GM12891 (cell line): Measurements from ENCODE around the gene LRP1B.
"Not testable (repeated sequence)": the region's sequence is repeated elsewhere in the genome, so short reads cannot be mapped to it uniquely, and the experiment has no call there.

Experiments used
- DNase-seq: peaks from one replicate; pipeline ENCODE4 v3.0.0; 2011; ENCODE audit warnings: low spot score; ENCODE audit not compliant: insufficient read length
- FAIRE-seq: peaks from 2 replicates; lab custom pipeline; 2011; peaks lifted over from hg19 to GRCh38; lab: Jason Lieb, UNC
- PAX5 ChIP-seq: IDR thresholded peaks from 2 replicates; pipeline ENCODE4 v1.6.1; 2011; ENCODE audit warnings: low read length, moderate library complexity, mild to moderate bottlenecking; ENCODE audit not compliant: insufficient read depth, severe bottlenecking
- POLR2A ChIP-seq: IDR thresholded peaks from 2 replicates; pipeline ENCODE4 v1.6.1; 2011; ENCODE audit warnings: low read depth, low read length, control low read depth
- POLR2AphosphoS5 ChIP-seq: IDR thresholded peaks from 2 replicates; pipeline ENCODE4 v1.6.1; 2011; ENCODE audit warnings: low read depth, low read length, control low read depth
- POU2F2 ChIP-seq: IDR thresholded peaks from 2 replicates; pipeline ENCODE4 v1.6.1; 2011; ENCODE audit warnings: low read depth, mild to moderate bottlenecking, control low read depth, low read length, moderate library complexity
- SPI1 ChIP-seq: IDR thresholded peaks from 2 replicates; pipeline ENCODE4 v1.6.1; 2011; ENCODE audit warnings: low read depth, low read length, control low read depth
- TAF1 ChIP-seq: IDR thresholded peaks from 2 replicates; pipeline ENCODE4 v1.6.1; 2011; ENCODE audit warnings: low read depth, low read length, control low read depth

Gene LRP1B

DNA sequence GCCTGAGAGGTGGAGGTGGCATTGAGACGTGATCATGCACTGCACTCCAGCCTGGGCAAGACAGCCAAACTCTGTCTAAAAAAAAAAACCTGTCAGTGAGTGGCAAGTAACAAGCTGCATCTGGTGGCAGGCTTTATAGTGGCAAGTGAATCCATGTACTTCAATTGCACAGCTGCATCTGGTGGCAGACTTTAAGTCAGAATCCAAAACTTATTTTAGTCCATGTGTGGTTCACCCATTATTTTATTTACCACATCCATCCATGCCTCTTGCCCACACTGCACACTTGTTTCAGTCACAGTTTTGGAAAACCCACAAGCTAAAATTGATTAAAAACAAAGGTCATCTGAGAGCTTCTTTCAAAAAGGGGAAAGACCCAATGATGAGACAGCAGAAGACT, 1714.2 kb downstream of the LRP1B start:
- DNase-seq (no peak), FAIRE-seq (no peak)
- no peak for TF ChIP-seq TAF1
- no peak for TF ChIP-seq SPI1
- no peak for TF ChIP-seq POU2F2
- no peak for TF ChIP-seq POLR2AphosphoS5
- no peak for TF ChIP-seq POLR2A
- TF ChIP-seq PAX5, result no peak

DNA sequence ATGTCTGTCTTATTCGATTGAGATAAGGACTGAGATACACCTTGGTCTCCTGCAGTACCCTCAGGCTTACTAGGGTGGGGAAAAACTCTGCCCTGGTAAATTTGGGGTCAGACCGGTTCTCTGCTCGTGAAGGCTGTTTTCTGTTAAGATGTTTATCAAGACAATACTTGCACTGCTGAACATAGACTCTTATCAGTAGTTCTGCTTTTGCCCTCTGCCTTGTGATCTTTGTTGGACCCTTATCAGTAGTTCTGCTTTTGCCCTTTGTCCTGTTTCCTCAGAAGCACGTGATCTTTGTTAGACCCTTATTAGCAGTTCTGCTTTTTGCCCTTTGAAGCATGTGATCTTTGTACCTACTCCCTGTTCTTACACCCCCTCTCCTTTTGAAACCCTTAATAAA, 1715.8 kb downstream of the LRP1B start:
- not testable (repeated sequence) for DNase-seq, FAIRE-seq

DNA sequence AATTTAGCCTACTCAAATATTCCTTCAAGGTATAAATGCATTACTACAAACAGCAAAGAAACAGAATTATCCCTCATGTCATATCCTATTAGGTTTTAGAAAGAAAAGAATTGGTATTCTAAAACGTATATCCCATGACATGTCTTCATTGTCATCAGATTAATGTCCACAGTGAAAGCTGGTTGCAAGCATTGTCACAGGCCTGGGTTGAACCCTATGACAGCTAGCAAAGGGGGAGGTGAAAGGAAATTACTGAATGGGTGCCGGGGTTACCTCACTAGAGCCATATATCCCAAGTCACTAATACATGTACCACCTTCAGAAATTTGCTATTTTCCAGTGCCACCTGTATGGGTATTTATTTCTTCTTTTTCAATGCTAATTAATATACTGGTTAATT, 1720.1 kb downstream of the LRP1B start:
- FAIRE-seq (no peak), DNase-seq (no peak)
- TF ChIP-seq POLR2A (no peak), TAF1 (no peak), POLR2AphosphoS5 (no peak), POU2F2 (no peak), PAX5 (no peak), SPI1 (no peak)

- no peak for DNase-seq
- no peak for FAIRE-seq
- no peak for TF ChIP-seq SPI1
- no peak for TF ChIP-seq POLR2AphosphoS5
- no peak for TF ChIP-seq PAX5
- TF ChIP-seq TAF1, result no peak
- TF ChIP-seq POU2F2, result no peak
- no peak for TF ChIP-seq POLR2A
Measured at GRCh38 chr2:140401056-140401455, 1729.8 kb downstream of the LRP1B start.

GRCh38 chr2:140392824-140393223, 1738.0 kb downstream of the LRP1B start:
- TF ChIP-seq TAF1 (no peak), POU2F2 (no peak), POLR2A (no peak)
- FAIRE-seq, result no peak
- no peak for DNase-seq

GRCh38 chr2:140384946-140385345, 1745.9 kb downstream of the LRP1B start:
- FAIRE-seq (no peak), DNase-seq (no peak)
- no peak for TF ChIP-seq TAF1
- no peak for TF ChIP-seq POLR2AphosphoS5
- no peak for TF ChIP-seq PAX5
- TF ChIP-seq POU2F2, result no peak
- no peak for TF ChIP-seq POLR2A
- TF ChIP-seq SPI1, result no peak

- DNase-seq (no peak), FAIRE-seq (no peak)
- TF ChIP-seq POLR2A (no peak), PAX5 (no peak), POU2F2 (no peak), POLR2AphosphoS5 (no peak), TAF1 (no peak), SPI1 (no peak)
Measured at GRCh38 chr2:140383781-140384180, 1747.0 kb downstream of the LRP1B start.

DNA sequence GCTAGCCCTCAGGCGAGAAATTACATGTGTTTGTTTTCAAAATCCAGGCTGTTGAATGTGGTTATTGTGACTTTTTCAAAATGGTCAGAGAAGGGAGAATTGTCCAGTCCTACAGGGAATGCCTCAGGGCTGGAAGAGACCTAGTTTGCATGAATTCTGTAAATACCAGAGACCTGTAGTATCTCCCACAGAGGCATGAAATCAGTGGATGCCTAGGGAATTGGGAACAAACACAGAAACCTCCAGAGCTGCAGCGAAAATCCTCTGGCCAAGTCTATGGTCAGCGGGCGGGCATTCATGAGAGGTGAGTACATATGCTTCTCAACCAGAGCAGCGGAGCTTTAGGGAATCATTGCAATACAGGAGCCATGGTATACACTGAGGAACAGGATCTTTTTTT, 1754.1 kb downstream of the LRP1B start:
- TF ChIP-seq POLR2A (no peak), PAX5 (no peak), POLR2AphosphoS5 (no peak), POU2F2 (no peak), SPI1 (no peak)
- no peak for FAIRE-seq
- DNase-seq, result no peak

GRCh38 chr2:140363131-140363530, 1767.7 kb downstream of the LRP1B start:
- no peak for TF ChIP-seq PAX5
- no peak for TF ChIP-seq TAF1
- TF ChIP-seq SPI1, result no peak
- TF ChIP-seq POLR2A, result no peak
- TF ChIP-seq POLR2AphosphoS5, result no peak
- TF ChIP-seq POU2F2, result no peak
- DNase-seq (no peak), FAIRE-seq (no peak)

DNA sequence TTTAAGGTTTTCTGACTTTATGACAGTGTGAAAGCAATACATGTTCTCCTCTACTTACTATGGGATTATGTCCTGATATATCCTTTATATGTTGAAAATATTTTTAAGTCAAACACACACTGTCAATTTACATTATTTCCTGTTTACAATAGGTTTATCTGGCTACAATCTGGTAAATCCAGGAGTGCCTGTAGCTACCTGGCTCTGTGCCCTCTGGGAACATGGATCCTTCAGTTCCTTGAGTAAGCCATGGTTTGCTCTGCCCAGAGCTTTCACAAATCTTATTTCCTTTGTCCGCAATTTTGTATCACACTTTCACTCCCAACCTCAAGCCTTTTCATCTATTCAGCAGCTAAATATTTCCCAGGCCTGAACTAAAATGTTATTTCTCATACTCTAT, 1768.5 kb downstream of the LRP1B start:
- DNase-seq (no peak), FAIRE-seq (no peak)
- TF ChIP-seq POLR2AphosphoS5 (no peak), POU2F2 (no peak), PAX5 (no peak), TAF1 (no peak), POLR2A (no peak), SPI1 (no peak)

GRCh38 chr2:140359056-140359771, 1771.6 kb downstream of the LRP1B start:
- DNase-seq, result no peak
- TF ChIP-seq POLR2A (no peak), SPI1 (no peak), TAF1 (no peak), POLR2AphosphoS5 (no peak)
- no peak for FAIRE-seq
